ENCODE data around the gene SPEN.

SPEN gene

DNA sequence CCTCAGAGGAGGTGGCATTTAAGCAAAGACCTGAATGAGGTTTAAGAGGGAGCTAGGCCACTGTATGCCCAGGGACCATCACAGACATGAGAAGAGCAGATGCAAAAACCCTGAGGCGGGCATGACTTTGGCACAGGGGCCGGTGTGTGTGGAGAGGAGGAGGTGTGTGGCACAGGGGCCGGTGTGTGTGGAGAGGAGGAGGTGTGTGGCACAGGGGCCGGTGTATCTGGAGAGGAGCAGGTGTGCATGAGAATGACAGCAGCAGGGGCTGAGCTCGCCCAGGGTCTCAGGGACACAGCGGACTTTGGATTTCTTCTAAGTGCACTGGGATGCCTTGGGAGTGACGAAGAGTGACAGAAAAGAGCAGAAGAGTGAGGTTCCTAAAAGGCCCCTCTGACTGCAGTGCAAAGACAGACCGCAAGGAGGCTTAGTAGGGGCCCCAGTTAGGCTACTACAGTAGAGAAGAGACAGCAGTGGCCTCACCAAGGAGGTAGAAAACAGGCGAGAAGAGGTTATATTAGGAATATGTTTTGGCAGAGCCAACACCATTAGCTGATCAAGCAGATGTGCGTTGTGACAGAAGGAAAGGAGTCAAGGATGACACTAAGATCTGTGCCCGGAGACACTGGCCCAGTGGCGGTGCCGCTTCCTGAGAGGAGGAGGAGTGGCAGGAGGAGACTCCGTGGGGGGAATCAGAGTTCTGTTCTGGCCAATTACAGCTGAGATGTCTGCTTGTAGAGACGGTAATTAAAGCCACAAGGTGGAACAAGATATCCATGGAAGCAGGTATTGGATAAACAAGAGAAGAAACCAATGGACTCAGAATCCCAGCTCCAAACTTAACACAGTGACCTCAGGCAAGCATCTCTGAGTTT is 110.0 kb downstream of the SPEN start:
- DNase-seq (ENCODE audit: low read depth, low spot score): no peak
- in situ Hi-C loops (cut with HindIII; ENCODE audit: low sequenced_read_pairs): no loop called here
- TF ChIP-seq CTCF (IDR thresholded peaks at IDR 0.05; ENCODE audit: low read depth, low read length): peak; percentile 61
- no peak overlapping the region for H3K4me3 ChIP-seq (ENCODE audit: low read depth, low read length)

DNA sequence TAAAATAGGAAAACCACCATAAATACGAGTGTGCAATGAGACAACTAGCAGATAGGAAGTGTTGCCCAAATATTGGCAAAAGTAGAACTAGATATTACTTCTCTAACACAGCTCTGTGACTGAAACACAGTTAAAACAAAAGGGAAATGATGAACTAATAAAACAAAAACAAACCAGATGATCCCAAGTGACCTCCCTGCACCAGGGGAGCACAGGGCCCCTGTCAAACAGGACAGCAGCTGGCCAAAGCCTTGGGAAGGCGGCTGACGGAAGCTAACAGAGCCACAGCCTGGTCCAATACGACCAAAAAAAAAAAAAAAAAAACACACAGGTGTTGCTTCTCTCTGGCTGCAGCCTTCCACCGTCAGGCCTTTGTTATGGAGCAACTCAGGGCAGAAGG is 110.6 kb downstream of the SPEN start:
- no peak for TF ChIP-seq CTCF (IDR thresholded peaks at IDR 0.05; ENCODE audit: low read depth, low read length)
- H3K4me3 ChIP-seq (ENCODE audit: low read depth, low read length): no peak overlapping the region
- in situ Hi-C loops (cut with HindIII; ENCODE audit: low sequenced_read_pairs): no loop called here
- no peak for DNase-seq (ENCODE audit: low read depth, low spot score)

DNA sequence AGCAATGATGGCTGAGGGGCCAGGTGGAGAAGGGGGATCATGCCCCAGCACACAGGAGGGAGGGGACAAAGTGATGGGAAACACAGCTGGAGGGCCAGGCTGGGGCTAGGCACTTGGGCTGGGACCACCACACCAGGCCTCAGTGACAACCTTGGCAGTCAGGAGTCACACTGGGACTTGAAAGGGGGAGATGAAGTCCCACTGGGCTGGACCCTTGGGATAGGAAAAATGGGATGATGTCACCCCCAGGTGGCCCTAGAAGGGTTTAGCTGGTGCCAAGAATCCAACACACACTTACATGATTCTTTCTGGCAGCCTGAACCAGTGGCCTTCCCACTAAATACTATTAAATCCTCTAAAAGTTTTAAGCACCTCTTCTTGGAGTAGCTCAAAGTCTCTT is 111.3 kb downstream of the SPEN start:
- no peak for DNase-seq (ENCODE audit: low read depth, low spot score)
- TF ChIP-seq CTCF (IDR thresholded peaks at IDR 0.05; ENCODE audit: low read depth, low read length): no peak
- no peak overlapping the region for H3K4me3 ChIP-seq (ENCODE audit: low read depth, low read length)
- in situ Hi-C loops (cut with HindIII; ENCODE audit: low sequenced_read_pairs): no loop called here

DNA sequence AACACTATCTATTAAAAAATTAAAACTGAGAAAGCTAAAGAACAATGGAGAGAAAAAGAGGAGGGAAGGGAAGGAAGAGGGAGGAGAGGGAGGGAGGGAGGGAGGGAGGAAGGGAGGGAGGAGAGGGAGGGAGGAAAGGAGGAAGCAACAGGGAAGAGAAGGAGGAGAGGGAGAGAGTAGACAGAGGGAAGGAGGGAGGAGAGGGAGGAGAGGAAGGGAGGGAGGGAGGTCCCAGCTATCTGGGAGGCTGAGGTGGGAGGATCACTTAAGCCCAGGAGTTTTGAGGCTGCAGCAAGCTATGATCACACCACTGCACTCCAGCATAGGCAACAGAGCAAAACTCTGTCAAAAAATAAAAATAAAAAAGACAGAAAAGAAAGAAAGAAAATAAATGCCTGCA is 111.9 kb downstream of the SPEN start:
- no peak overlapping the region for H3K4me3 ChIP-seq (ENCODE audit: low read depth, low read length)
- DNase-seq (ENCODE audit: low read depth, low spot score): no peak
- in situ Hi-C loops (cut with HindIII; ENCODE audit: low sequenced_read_pairs): no loop called here
- no peak for TF ChIP-seq CTCF (IDR thresholded peaks at IDR 0.05; ENCODE audit: low read depth, low read length)

GRCh38 chr1:15959827-15960446 is 112.4 kb downstream of the SPEN start:
- in situ Hi-C loops (cut with HindIII; ENCODE audit: low sequenced_read_pairs): no loop called here
- DNase-seq (ENCODE audit: low read depth, low spot score): no peak
- H3K4me3 ChIP-seq (ENCODE audit: low read depth, low read length): no peak overlapping the region
- no peak for TF ChIP-seq CTCF (IDR thresholded peaks at IDR 0.05; ENCODE audit: low read depth, low read length)

DNA sequence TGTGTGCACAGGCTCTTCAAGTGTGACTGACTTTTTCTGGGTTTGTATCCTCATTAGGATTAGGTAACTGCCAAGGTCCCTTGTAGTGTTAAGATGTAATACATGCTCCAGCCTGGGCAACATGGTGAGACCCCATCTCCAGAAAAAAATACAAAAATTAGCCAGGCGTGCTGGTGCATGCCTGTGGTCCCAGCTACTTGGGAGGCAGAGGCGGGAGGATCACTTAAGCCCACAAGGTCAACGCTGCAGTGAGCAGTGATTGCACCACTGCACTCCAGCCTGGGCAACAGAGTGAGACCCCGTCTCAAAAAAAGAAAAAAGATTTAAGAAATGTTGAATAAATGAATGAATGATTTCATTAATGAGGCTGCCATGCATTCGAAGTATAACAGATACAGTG is 113.3 kb downstream of the SPEN start:
- in situ Hi-C loops (cut with HindIII; ENCODE audit: low sequenced_read_pairs): no loop called here
- H3K4me3 ChIP-seq (ENCODE audit: low read depth, low read length): no peak overlapping the region
- TF ChIP-seq CTCF (IDR thresholded peaks at IDR 0.05; ENCODE audit: low read depth, low read length): no peak
- DNase-seq (ENCODE audit: low read depth, low spot score): no peak

Measured in astrocyte of the spinal cord (primary cell).